GM18498 (cell line): ENCODE results near the gene KRTAP22-2.

Experiments used
- ATAC-seq: cut with Tn5 transposase; IDR thresholded peaks from one replicate; pipeline ENCODE4 v1.9.1; 2021; ENCODE audit warnings: mild to moderate bottlenecking, moderate library complexity; ENCODE audit not compliant: unreplicated experiment

KRTAP22-2 gene

GRCh38 chr21:30590297-30590696 lies at the start of gene KRTAP22-2:
KRTAP22-2 (minus strand) TSS chr21:30590397.
- ATAC-seq: no peak

GRCh38 chr21:30638686-30639085 lies 48.5 kb upstream of the KRTAP22-2 start:
- no peak for ATAC-seq

GRCh38 chr21:30634906-30635305 lies 44.7 kb upstream of the KRTAP22-2 start, which contains the start of gene KRTAP20-2:
KRTAP20-2 (plus strand) TSS chr21:30635206; CDS start chr21:30635264, 58 bp downstream.
- ATAC-seq: no peak

- no peak for ATAC-seq
Observed at GRCh38 chr21:30629200-30629599, 39.0 kb upstream of the KRTAP22-2 start.

GRCh38 chr21:30628109-30628508 lies 37.9 kb upstream of the KRTAP22-2 start:
- no peak for ATAC-seq

- no peak for ATAC-seq
Observed at GRCh38 chr21:30625449-30626165, 35.4 kb upstream of the KRTAP22-2 start.

GRCh38 chr21:30623362-30623761 lies 33.2 kb upstream of the KRTAP22-2 start:
- no peak for ATAC-seq

GRCh38 chr21:30620522-30620921 lies 30.3 kb upstream of the KRTAP22-2 start, which contains the start of gene KRTAP20-4:
KRTAP20-4 (plus strand) TSS chr21:30620627.
- no peak for ATAC-seq

- ATAC-seq: no peak
Observed at GRCh38 chr21:30620080-30620479, 29.9 kb upstream of the KRTAP22-2 start.

- no peak for ATAC-seq
Observed at GRCh38 chr21:30616125-30616524, 25.9 kb upstream of the KRTAP22-2 start, which contains the start of gene KRTAP20-1. KRTAP20-1 (plus strand) TSS chr21:30616425; CDS start chr21:30616455, 30 bp downstream.

GRCh38 chr21:30615199-30615598 lies 25.0 kb upstream of the KRTAP22-2 start:
- no peak for ATAC-seq

- no peak for ATAC-seq
Observed at GRCh38 chr21:30613836-30614235, 23.6 kb upstream of the KRTAP22-2 start, which contains the start of gene KRTAP6-1. KRTAP6-1 (minus strand) TSS chr21:30613930; CDS start chr21:30613904, 26 bp downstream.

GRCh38 chr21:30612132-30612531 lies 21.9 kb upstream of the KRTAP22-2 start:
- no peak for ATAC-seq

- no peak for ATAC-seq
Observed at GRCh38 chr21:30605968-30606367, 15.8 kb upstream of the KRTAP22-2 start.

GRCh38 chr21:30600787-30601186 lies 10.6 kb upstream of the KRTAP22-2 start, which contains the start of gene KRTAP22-1:
KRTAP22-1 (plus strand) TSS chr21:30601087.
- no peak for ATAC-seq

- ATAC-seq: no peak
Observed at GRCh38 chr21:30598802-30599201, 8.6 kb upstream of the KRTAP22-2 start, which contains the start of gene KRTAP6-2. KRTAP6-2 (minus strand) TSS chr21:30598902; CDS start chr21:30598874, 28 bp downstream.

- no peak for ATAC-seq
Observed at GRCh38 chr21:30592140-30592539, 1.9 kb upstream of the KRTAP22-2 start, which contains the start of gene KRTAP6-3. KRTAP6-3 (plus strand) TSS chr21:30592440; CDS start chr21:30592446, 6 bp downstream.

- ATAC-seq: no peak
Observed at GRCh38 chr21:30582870-30583269, 7.3 kb downstream of the KRTAP22-2 start.

- no peak for ATAC-seq
Observed at GRCh38 chr21:30580132-30580531, 10.1 kb downstream of the KRTAP22-2 start.

- no peak for ATAC-seq
Observed at GRCh38 chr21:30579346-30579745, 10.9 kb downstream of the KRTAP22-2 start.

- no peak for ATAC-seq
Observed at GRCh38 chr21:30577766-30578165, 12.4 kb downstream of the KRTAP22-2 start.

GRCh38 chr21:30567617-30568016 lies 22.6 kb downstream of the KRTAP22-2 start:
- no peak for ATAC-seq
